Left lung (tissue), 10 donors: ENCODE measurements around the gene SMIM27. TPM values are rescaled to one million over a fixed set of nuclear protein-coding genes. Genes with fewer than 3 reads are reported as not detected.
A peak's percentile ranks its signal among the peaks of the same experiment; 100 is the strongest.
"Not testable (repeated sequence)": the region's sequence is repeated elsewhere in the genome, so short reads cannot be mapped to it uniquely, and the experiment has no call there.

ENCODE experiments used
- ATAC-seq: fragments of 200-7000 bp; cut with Tn5 transposase; one replicate; pipeline ENCODE4 v1.9.1; 2020; ENCODE audit warnings: moderate library complexity
- DNase-seq, 4 donors: peaks; one replicate each; pipeline ENCODE4 v3.0.0-alpha.2; 2013 to 2020
- H3K27ac ChIP-seq, 2 donors: fragments of 200-600 bp; sonication (generic) in 1 of 2; one replicate each; pipeline versions ENCODE4 v1.5.0 to v1.8.0; 2020 to 2021
- H3K27me3 ChIP-seq, 2 donors: fragments of 200-600 bp; sonication (generic) in 1 of 2; one replicate each; pipeline versions ENCODE4 v1.5.0 to v1.8.0; 2020 to 2021
- H3K36me3 ChIP-seq, 2 donors: fragments of 200-600 bp; sonication (generic) in 1 of 2; one replicate each; pipeline versions ENCODE4 v1.5.0 to v1.8.0; 2020 to 2021
- H3K4me1 ChIP-seq, 2 donors: fragments of 200-600 bp; one replicate each; pipeline ENCODE4 v1.8.0; 2021
- H3K4me3 ChIP-seq, 2 donors: fragments of 200-600 bp; sonication (generic) in 1 of 2; one replicate each; pipeline versions ENCODE4 v1.5.0 to v1.8.0; 2020 to 2021; ENCODE audit warnings: mild to moderate bottlenecking in 1 of 2
- H3K9me3 ChIP-seq, 2 donors: fragments of 200-600 bp; sonication (generic) in 1 of 2; one replicate each; pipeline versions ENCODE4 v1.5.0 to v1.8.0; 2020 to 2021
- CTCF ChIP-seq, 2 donors: fragments of 200-600 bp; sonication (generic) in 1 of 2; IDR thresholded peaks; one replicate each; pipeline versions ENCODE4 v1.5.0 to v1.8.0; 2021; ENCODE audit warnings: antibody characterized with exemption in 2 of 2
- intact Hi-C, 2 donors: fragments of 100-400 bp; cut with DNase I; formaldehyde crosslinking; loops; one replicate each; pipeline versions ENCODE4 v1.11.2 to v1.14.2; 2022
- polyA plus RNA-seq, 6 donors: library from polyadenylated mRNA; unstranded; fragments of 120-200 nt; gene quantifications; one replicate each; pipeline ENCODE4 v1.2.1, GENCODE V29; 2013; ENCODE audit not compliant: insufficient read length in 6 of 6
- total RNA-seq, 2 donors: library from RNA; stranded (reverse); fragmentation: NEBNext Ultra II Directional; extraction: Animal tissue kit (Norgen Biotek cat#: 25700); gene quantifications; one replicate each; pipeline ENCODE4 v1.2.1, GENCODE V29; 2021
- donor health status: DM: no; HTN: yes; CAD: no.
- donor health status: DM: no; HTN: no; CAD: no.

The SMIM27 gene
- total and polyA plus RNA-seq, 8 donors = 8.0 to 14.4 (median 11.4) TPM

- intact Hi-C loops = no loop called here
- Histone ChIP-seq H3K27ac (no peak overlapping the region), H3K27me3 (no peaks in the 10 kb centered on the region), H3K9me3 (peaks cover 0 to 3% of the 10 kb centered on the region in 2 donors), H3K4me1 (no peaks in the 10 kb centered on the region), H3K36me3 (no peaks in the 10 kb centered on the region), H3K4me3 (no peak overlapping the region)
- DNase-seq (no peak), ATAC-seq (no peak)
- no peak for TF ChIP-seq CTCF (IDR thresholded peaks at IDR 0.05)
Measured at GRCh38 chr9:32516241-32516640, 35.9 kb upstream of the SMIM27 start.

GRCh38 chr9:32518276-32518675 is 33.9 kb upstream of the SMIM27 start:
- no peak for ATAC-seq
- H3K27ac ChIP-seq = no peak overlapping the region
- no peak for DNase-seq
- peaks cover 0 to 5% of the 10 kb centered on the region in 2 donors for H3K4me1 ChIP-seq
- intact Hi-C loops = no loop called here
- H3K9me3 ChIP-seq = peaks cover 0 to 3% of the 10 kb centered on the region in 2 donors
- H3K36me3 ChIP-seq = no peaks in the 10 kb centered on the region
- no peak for TF ChIP-seq CTCF (IDR thresholded peaks at IDR 0.05)
- H3K27me3 ChIP-seq = no peaks in the 10 kb centered on the region
- no peak overlapping the region for H3K4me3 ChIP-seq

DNA sequence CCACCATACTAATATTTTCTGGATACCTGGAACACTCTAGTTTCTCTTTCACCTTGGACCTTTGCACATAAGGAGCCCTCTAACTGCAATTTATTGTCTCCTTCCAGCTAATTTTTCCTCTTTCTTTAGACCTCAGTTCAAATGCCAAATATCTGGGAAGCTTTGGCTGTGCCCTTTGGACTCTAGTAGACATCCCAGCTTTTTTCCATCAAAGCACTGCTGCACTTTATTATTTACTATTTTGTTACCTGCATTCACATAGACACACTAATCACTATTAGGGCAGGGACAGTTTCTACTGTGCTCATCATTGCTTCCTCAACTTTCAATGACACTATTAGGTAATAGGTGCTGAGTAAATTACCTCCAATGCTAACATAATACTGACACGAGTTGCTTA is 28.2 kb upstream of the SMIM27 start:
- H3K27ac ChIP-seq = no peak overlapping the region
- no peak for TF ChIP-seq CTCF (IDR thresholded peaks at IDR 0.05)
- DNase-seq (no peak), ATAC-seq (no peak)
- peak overlapping the region in 1 of 2 donors; percentile 79 for H3K4me3 ChIP-seq
- intact Hi-C loops = no loop called here
- no peaks in the 10 kb centered on the region for H3K9me3 ChIP-seq
- H3K4me1 ChIP-seq = peaks cover 0 to 31% of the 10 kb centered on the region in 2 donors
- H3K27me3 ChIP-seq = no peaks in the 10 kb centered on the region
- H3K36me3 ChIP-seq = no peaks in the 10 kb centered on the region

- Histone ChIP-seq H3K4me3 (peak overlapping the region; percentile 66 to 79), H3K4me1 (peaks cover 0 to 31% of the 10 kb centered on the region in 2 donors), H3K27ac (peak overlapping the region in 1 of 2 donors; percentile 87)
- DNase-seq, H3K36me3 ChIP-seq, intact Hi-C loops, ATAC-seq, H3K27me3 ChIP-seq, H3K9me3 ChIP-seq: not testable (repeated sequence)
Measured at GRCh38 chr9:32524558-32524891, 27.6 kb upstream of the SMIM27 start.

GRCh38 chr9:32524892-32525708 is 27.0 kb upstream of the SMIM27 start:
- Histone ChIP-seq H3K4me3 (peak overlapping the region; percentile 66 to 79), H3K9me3 (no peaks in the 10 kb centered on the region), H3K4me1 (peaks cover 0 to 31% of the 10 kb centered on the region in 2 donors), H3K27me3 (no peaks in the 10 kb centered on the region), H3K36me3 (no peaks in the 10 kb centered on the region), H3K27ac (peak overlapping the region; percentile 86 to 87)
- TF ChIP-seq CTCF (IDR thresholded peaks at IDR 0.05) = no peak
- ATAC-seq (peak; percentile 55), DNase-seq (peak in 3 of 4 donors; percentile 19 to 58 (median 31))
- intact Hi-C loops = no loop called here

GRCh38 chr9:32525709-32526030 is 26.5 kb upstream of the SMIM27 start:
- no peaks in the 10 kb centered on the region for H3K36me3 ChIP-seq
- H3K4me3 ChIP-seq = peak overlapping the region; percentile 66 to 79
- intact Hi-C loops = no loop called here
- TF ChIP-seq CTCF (IDR thresholded peaks at IDR 0.05) = no peak
- DNase-seq (peak in 1 of 4 donors; percentile 8), ATAC-seq (peak; percentile 5)
- no peaks in the 10 kb centered on the region for H3K9me3 ChIP-seq
- peaks cover 0 to 31% of the 10 kb centered on the region in 2 donors for H3K4me1 ChIP-seq
- H3K27ac ChIP-seq = peak overlapping the region; percentile 86 to 87
- H3K27me3 ChIP-seq = no peaks in the 10 kb centered on the region
